ENCODE results near the gene MYO15A.

GRCh38 chr17:18158022-18158600, 49.6 kb downstream of the MYO15A start:
- TF ChIP-seq CTCF (conservative IDR thresholded peaks at IDR 0.05; ENCODE audit: low read depth, low read length) (no peak), EZH2phosphoT487 (IDR thresholded peaks at IDR 0.05; ENCODE audit: borderline replicate concordance, low read length) (no peak), EZH2 (IDR thresholded peaks at IDR 0.05; ENCODE audit: low read length, unreplicated experiment) (no peak)

All from PC-3 (cell line).